Neuronal stem cell (in vitro differentiated cells): ENCODE results near the gene GNG4.
A peak's percentile ranks its signal among the peaks of the same experiment; 100 is the strongest.

Experiments
- DNase-seq: peaks from one replicate; pipeline ENCODE4 v3.0.0-alpha.2; 2013; ENCODE audit warnings: low spot score
- H2AFZ ChIP-seq: one replicate; pipeline ENCODE4 v1.6.1; 2013; ENCODE audit warnings: mild to moderate bottlenecking, low read length, inconsistent platforms
- H2AK5ac ChIP-seq: 2 replicates; pipeline ENCODE4 v1.6.1; 2013; ENCODE audit warnings: low read depth, mild to moderate bottlenecking, inconsistent platforms, low read length, moderate library complexity, mixed read lengths
- H2BK120ac ChIP-seq: 2 replicates; pipeline ENCODE4 v1.6.1; 2013; ENCODE audit warnings: low read depth, mild to moderate bottlenecking, inconsistent platforms, low read length, moderate library complexity, mixed read lengths
- H2BK12ac ChIP-seq: one replicate; pipeline ENCODE4 v1.6.1; 2013; ENCODE audit warnings: low read length, inconsistent platforms
- H2BK15ac ChIP-seq: 2 replicates; pipeline ENCODE4 v1.6.1; 2013; ENCODE audit warnings: mild to moderate bottlenecking, low read length, inconsistent platforms, mixed read lengths
- H2BK5ac ChIP-seq: one replicate; pipeline ENCODE4 v1.6.1; 2013; ENCODE audit warnings: inconsistent platforms, mild to moderate bottlenecking, low read length, moderate library complexity
- H3K14ac ChIP-seq: one replicate; pipeline ENCODE4 v1.6.1; 2013; ENCODE audit warnings: low read length, inconsistent platforms
- H3K18ac ChIP-seq: 2 replicates; pipeline ENCODE4 v1.6.1; 2013; ENCODE audit warnings: low read length, inconsistent platforms
- H3K23ac ChIP-seq: 2 replicates; pipeline ENCODE4 v1.6.1; 2013; ENCODE audit warnings: low read depth, mild to moderate bottlenecking, mixed read lengths, low read length, inconsistent platforms; ENCODE audit not compliant: poor library complexity
- H3K27ac ChIP-seq: replicated peaks from 3 replicates; pipeline ENCODE4 v1.5.1; 2013; ENCODE audit warnings: low read length, inconsistent platforms
- H3K27me3 ChIP-seq, 3 experiments: 2 replicates each; pipeline ENCODE4 v1.6.1; 2013; ENCODE audit warnings: low read length in 3 of 3, mild to moderate bottlenecking in 2 of 3, inconsistent platforms in 1 of 3, low read depth in 1 of 3, mixed read lengths in 1 of 3, moderate library complexity in 1 of 3; ENCODE audit not compliant: control insufficient read depth in 3 of 3, insufficient read depth in 3 of 3
- H3K36me3 ChIP-seq, 2 donors: replicated peaks in 1 of 2; 2 replicates each; pipeline ENCODE4 v1.6.1; 2013; ENCODE audit warnings: low read length in 2 of 2; ENCODE audit not compliant: control insufficient read depth in 2 of 2, insufficient read depth in 2 of 2
- H3K4ac ChIP-seq: 2 replicates; pipeline ENCODE4 v1.6.1; 2013; ENCODE audit warnings: inconsistent platforms, mild to moderate bottlenecking, low read length, moderate library complexity
- H3K4me1 ChIP-seq, 2 donors: 1 replicate in 1 of 2; 2 replicates in 1 of 2; pipeline ENCODE4 v1.6.1; 2013; ENCODE audit warnings: low read length in 2 of 2, low read depth in 1 of 2; ENCODE audit not compliant: control insufficient read depth in 2 of 2, insufficient read depth in 1 of 2
- H3K4me2 ChIP-seq: one replicate; pipeline ENCODE4 v1.6.1; 2013; ENCODE audit warnings: mild to moderate bottlenecking, low read length, inconsistent platforms; ENCODE audit not compliant: insufficient read depth, poor library complexity, severe bottlenecking
- H3K4me3 ChIP-seq, 2 donors: 2 replicates each; pipeline ENCODE4 v1.5.1; 2013; ENCODE audit warnings: low read length in 2 of 2, mild to moderate bottlenecking in 2 of 2, inconsistent platforms in 1 of 2, moderate library complexity in 1 of 2
- H3K79me1 ChIP-seq: one replicate; pipeline ENCODE4 v1.6.1; 2013; ENCODE audit warnings: low read depth, mild to moderate bottlenecking, inconsistent platforms, low read length, moderate library complexity
- H3K9ac ChIP-seq: one replicate; pipeline ENCODE4 v1.6.1; 2013; ENCODE audit warnings: mild to moderate bottlenecking, low read depth, low read length, inconsistent platforms; ENCODE audit not compliant: poor library complexity
- H3K9me3 ChIP-seq, 2 donors: replicated peaks in 1 of 2; 2 replicates each; pipeline versions ENCODE3 to v1.6.1; 2013; ENCODE audit warnings: low read length in 2 of 2, mild to moderate bottlenecking in 2 of 2, inconsistent platforms in 1 of 2, low read depth in 1 of 2, mixed read lengths in 1 of 2, moderate library complexity in 1 of 2; ENCODE audit not compliant: control insufficient read depth in 2 of 2, insufficient read depth in 1 of 2
- H4K8ac ChIP-seq: one replicate; pipeline ENCODE4 v1.6.1; 2013; ENCODE audit warnings: low read depth, mild to moderate bottlenecking, inconsistent platforms, low read length, moderate library complexity
- H4K91ac ChIP-seq: one replicate; pipeline ENCODE4 v1.6.1; 2013; ENCODE audit warnings: low read length, low read depth, mild to moderate bottlenecking, inconsistent platforms; ENCODE audit not compliant: poor library complexity
- WGBS, 2 donors: extraction: QIAGEN DNeasy Blood & Tissue Kit; methylation state at CpG; one replicate each; pipeline ENCODE4 v1.1.7; 2013; ENCODE audit warnings: missing lambda C conversion rate in 2 of 2, mixed read lengths in 1 of 2; ENCODE audit not compliant: insufficient read length in 2 of 2, insufficient replicate concordance in 1 of 2; ENCODE audit errors: extremely low coverage in 2 of 2; 5-methylcytosine and 5-hydroxymethylcytosine counted together

The GNG4 gene

GRCh38 chr1:235601104-235601503, 48.5 kb downstream of the GNG4 start:
- DNase-seq: no peak
- H2AK5ac ChIP-seq: no peak overlapping the region
- H3K4me3 ChIP-seq: no peak overlapping the region
- H3K79me1 ChIP-seq: no peaks in the 10 kb centered on the region
- no peak overlapping the region for H3K14ac ChIP-seq
- no peaks in the 10 kb centered on the region for H3K4me1 ChIP-seq
- H3K23ac ChIP-seq: no peak overlapping the region
- H3K27me3 ChIP-seq: no peaks in the 10 kb centered on the region
- no peak overlapping the region for H3K9ac ChIP-seq
- peaks cover 0 to 2% of the 10 kb centered on the region in 2 donors for H3K36me3 ChIP-seq
- H2BK12ac ChIP-seq: no peak overlapping the region
- no CpG with 5 or more reads among the region's 5 CpGs for WGBS, 2 donors
- no peaks in the 10 kb centered on the region for H3K9me3 ChIP-seq
- no peak overlapping the region for H3K4ac ChIP-seq
- no peak overlapping the region for H2BK5ac ChIP-seq
- no peak overlapping the region for H3K4me2 ChIP-seq
- H4K8ac ChIP-seq: no peak overlapping the region
- no peak overlapping the region for H2BK120ac ChIP-seq
- H2AFZ ChIP-seq: no peak overlapping the region
- H4K91ac ChIP-seq: no peak overlapping the region
- no peak overlapping the region for H2BK15ac ChIP-seq
- no peak overlapping the region for H3K27ac ChIP-seq
- H3K18ac ChIP-seq: no peak overlapping the region

GRCh38 chr1:235599536-235599935, 50.0 kb downstream of the GNG4 start:
- Histone ChIP-seq H3K4me1 (no peaks in the 10 kb centered on the region), H3K4me3 (no peak overlapping the region), H2BK120ac (no peak overlapping the region), H3K9ac (no peak overlapping the region), H3K23ac (no peak overlapping the region), H3K4me2 (no peak overlapping the region), H3K18ac (no peak overlapping the region), H2AK5ac (no peak overlapping the region), H4K91ac (no peak overlapping the region), H3K4ac (no peak overlapping the region), H2AFZ (no peak overlapping the region), H3K9me3 (peaks cover 0 to 2% of the 10 kb centered on the region in 2 donors), H3K27ac (no peak overlapping the region), H3K27me3 (no peaks in the 10 kb centered on the region), H2BK15ac (no peak overlapping the region), H4K8ac (no peak overlapping the region), H3K14ac (no peak overlapping the region), H3K36me3 (peaks cover 0 to 11% of the 10 kb centered on the region in 2 donors), H2BK12ac (no peak overlapping the region), H3K79me1 (no peaks in the 10 kb centered on the region), H2BK5ac (no peak overlapping the region)
- no CpG with 5 or more reads among the region's 5 CpGs for WGBS, 2 donors
- DNase-seq: no peak

- H2BK5ac ChIP-seq: no peak overlapping the region
- H3K4me2 ChIP-seq: no peak overlapping the region
- H3K4me3 ChIP-seq: no peak overlapping the region
- H4K8ac ChIP-seq: no peak overlapping the region
- no peaks in the 10 kb centered on the region for H3K27me3 ChIP-seq
- H3K27ac ChIP-seq: no peak overlapping the region
- no peak overlapping the region for H2AFZ ChIP-seq
- no peak for DNase-seq
- H2BK120ac ChIP-seq: no peak overlapping the region
- no peak overlapping the region for H3K23ac ChIP-seq
- no peak overlapping the region for H2BK12ac ChIP-seq
- no peaks in the 10 kb centered on the region for H3K4me1 ChIP-seq
- no peak overlapping the region for H3K18ac ChIP-seq
- no peak overlapping the region for H3K9ac ChIP-seq
- H2AK5ac ChIP-seq: no peak overlapping the region
- no peak overlapping the region for H3K4ac ChIP-seq
- H3K9me3 ChIP-seq: peaks cover 0 to 5% of the 10 kb centered on the region in 2 donors
- H3K36me3 ChIP-seq: peaks cover 0 to 15% of the 10 kb centered on the region in 2 donors
- peaks cover 3% of the 10 kb centered on the region for H3K79me1 ChIP-seq
- no peak overlapping the region for H4K91ac ChIP-seq
- H2BK15ac ChIP-seq: no peak overlapping the region
- no peak overlapping the region for H3K14ac ChIP-seq
- WGBS, 2 donors: no CpG with 5 or more reads among the region's 7 CpGs
These were observed 51.6 kb downstream of the GNG4 start for GRCh38 chr1:235597867-235598553.

GRCh38 chr1:235595079-235595478, 54.5 kb downstream of the GNG4 start:
- H2BK15ac ChIP-seq: peak overlapping the region; percentile 37
- H3K9me3 ChIP-seq: peaks cover 7 to 14% of the 10 kb centered on the region in 2 donors
- H3K9ac ChIP-seq: peak overlapping the region; percentile 27
- H3K4ac ChIP-seq: no peak overlapping the region
- H2BK5ac ChIP-seq: no peak overlapping the region
- no peak overlapping the region for H3K18ac ChIP-seq
- no peak overlapping the region for H2AK5ac ChIP-seq
- WGBS, 2 donors: no CpG with 5 or more reads among the region's 8 CpGs
- DNase-seq: no peak
- no peak overlapping the region for H2AFZ ChIP-seq
- H3K4me1 ChIP-seq: no peaks in the 10 kb centered on the region
- no peak overlapping the region for H3K27ac ChIP-seq
- no peak overlapping the region for H4K91ac ChIP-seq
- no peak overlapping the region for H4K8ac ChIP-seq
- H2BK12ac ChIP-seq: no peak overlapping the region
- no peak overlapping the region for H3K14ac ChIP-seq
- H2BK120ac ChIP-seq: no peak overlapping the region
- H3K36me3 ChIP-seq: peaks cover 0 to 41% of the 10 kb centered on the region in 2 donors
- H3K23ac ChIP-seq: no peak overlapping the region
- H3K27me3 ChIP-seq: no peaks in the 10 kb centered on the region
- peak overlapping the region in 1 of 2 donors; percentile 41 for H3K4me3 ChIP-seq
- H3K79me1 ChIP-seq: peaks cover 4% of the 10 kb centered on the region
- no peak overlapping the region for H3K4me2 ChIP-seq
